Vagina (tissue), 2 donors: Measurements from ENCODE around the gene YWHAG. TPM values are rescaled to one million over a fixed set of nuclear protein-coding genes. Genes with fewer than 3 reads are reported as not detected.
"Not testable (repeated sequence)": the region's sequence is repeated elsewhere in the genome, so short reads cannot be mapped to it uniquely, and the experiment has no call there.

Experiments
- DNase-seq, 2 donors: peaks; one replicate each; pipeline ENCODE4 v3.0.0-alpha.2; 2017; ENCODE audit errors: extremely low spot score in 2 of 2
- H3K27ac ChIP-seq: fragments of 200-600 bp; sonication (generic); one replicate; pipeline ENCODE4 v1.5.1; 2019
- H3K27me3 ChIP-seq: fragments of 200-600 bp; sonication (generic); one replicate; pipeline ENCODE4 v1.5.1; 2019
- H3K36me3 ChIP-seq, 2 donors: fragments of 200-600 bp; sonication (generic); one replicate each; pipeline ENCODE4 v1.5.1; 2017 to 2019
- H3K4me1 ChIP-seq: fragments of 200-600 bp; sonication (generic); one replicate; pipeline ENCODE4 v1.5.1; 2019
- H3K4me3 ChIP-seq, 2 donors: fragments of 200-600 bp; sonication (generic); 1 replicate in 1 of 2; 2 replicates in 1 of 2; pipeline ENCODE4 v1.5.1; 2016 to 2019
- H3K9me3 ChIP-seq: fragments of 200-600 bp; sonication (generic); one replicate; pipeline ENCODE4 v1.5.1; 2019
- POLR2A ChIP-seq, 2 donors: fragments of 450-650 bp; IDR thresholded peaks; one replicate each; pipeline ENCODE4 v1.6.1; 2017; ENCODE audit warnings: antibody characterized with exemption in 2 of 2, mild to moderate bottlenecking in 2 of 2, moderate library complexity in 2 of 2
- POLR2AphosphoS5 ChIP-seq, 2 donors: sonication (generic); formaldehyde crosslinking; IDR thresholded peaks; one replicate each; pipeline ENCODE4 v1.9.0; 2017; ENCODE audit warnings: antibody characterized with exemption in 2 of 2, mild to moderate bottlenecking in 2 of 2, low read depth in 1 of 2; ENCODE audit not compliant: insufficient read depth in 1 of 2
- intact Hi-C: fragments of 100-400 bp; cut with DNase I; formaldehyde crosslinking; loops from one replicate; pipeline ENCODE4 v1.15.1; 2023
- total RNA-seq: library from RNA; depleted of rRNA; stranded (reverse); fragments of >200 nt; gene quantifications from one replicate; pipeline ENCODE4 v1.2.3, GENCODE V29; 2016
- TF ChIP-seq, protein P1 (sequence below), 3 experiments: fragments of 450-650 bp in 2 of 3; fragments of 200-600 bp in 1 of 3; sonication (generic) in 1 of 3; IDR thresholded peaks; one replicate each; pipeline ENCODE4 v1.5.1; 2017 to 2019; ENCODE audit warnings: antibody characterized with exemption in 3 of 3, mild to moderate bottlenecking in 2 of 3, moderate library complexity in 2 of 3

Gene YWHAG
- total RNA-seq, 1 donor from 2014 or later: 73.2 TPM

DNA sequence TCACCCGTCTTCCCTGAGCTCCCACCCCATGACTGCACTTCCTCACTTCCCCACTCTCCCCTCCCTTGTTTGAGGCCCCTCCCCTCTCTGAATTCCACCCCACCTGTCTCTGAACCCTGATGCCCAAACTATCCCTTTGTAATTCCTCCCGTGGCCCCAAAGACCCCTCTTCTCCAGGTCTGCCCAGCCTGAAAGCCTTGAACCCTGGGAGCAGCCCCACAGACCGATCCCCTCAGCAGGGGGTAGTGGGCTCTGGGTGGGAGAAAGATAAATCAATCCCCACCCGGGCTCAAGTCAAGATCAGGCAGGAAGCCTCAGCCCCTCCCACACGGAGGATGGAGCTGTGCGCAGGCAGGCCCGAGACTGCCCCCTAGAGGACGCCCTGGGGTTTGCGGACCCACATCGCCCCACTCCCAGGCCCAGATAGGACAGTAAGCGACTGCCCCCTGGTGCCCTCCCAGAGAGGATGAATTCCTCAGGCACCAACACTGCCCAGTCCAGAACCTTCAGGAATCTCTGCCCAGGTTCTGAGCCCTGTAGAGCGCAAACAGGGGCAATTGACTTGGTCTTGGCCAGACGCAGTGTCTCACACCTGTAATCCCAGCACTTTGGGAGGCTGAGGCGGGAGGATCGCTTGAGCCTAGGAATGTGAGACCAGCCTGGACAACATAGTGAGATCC is 44.6 kb downstream of the YWHAG start:
- DNase-seq: no peak
- Histone ChIP-seq H3K9me3 (no peaks in the 10 kb centered on the region), H3K4me3 (no peak overlapping the region), H3K27ac (peak overlapping the region; percentile 100), H3K4me1 (peaks cover 20% of the 10 kb centered on the region), H3K36me3 (no peaks in the 10 kb centered on the region), H3K27me3 (no peaks in the 10 kb centered on the region)
- intact Hi-C loops: loop anchor here (1.0 kb wide), 1 partner anchor 23 kb away; no protein-coding TSS in a partner anchor
- TF ChIP-seq POLR2AphosphoS5 (IDR thresholded peaks at IDR 0.05; ENCODE audit: insufficient read depth in 1 of 2, low read depth in 1 of 2): peak; percentile 66 to 92
- TF ChIP-seq, protein P1, sequence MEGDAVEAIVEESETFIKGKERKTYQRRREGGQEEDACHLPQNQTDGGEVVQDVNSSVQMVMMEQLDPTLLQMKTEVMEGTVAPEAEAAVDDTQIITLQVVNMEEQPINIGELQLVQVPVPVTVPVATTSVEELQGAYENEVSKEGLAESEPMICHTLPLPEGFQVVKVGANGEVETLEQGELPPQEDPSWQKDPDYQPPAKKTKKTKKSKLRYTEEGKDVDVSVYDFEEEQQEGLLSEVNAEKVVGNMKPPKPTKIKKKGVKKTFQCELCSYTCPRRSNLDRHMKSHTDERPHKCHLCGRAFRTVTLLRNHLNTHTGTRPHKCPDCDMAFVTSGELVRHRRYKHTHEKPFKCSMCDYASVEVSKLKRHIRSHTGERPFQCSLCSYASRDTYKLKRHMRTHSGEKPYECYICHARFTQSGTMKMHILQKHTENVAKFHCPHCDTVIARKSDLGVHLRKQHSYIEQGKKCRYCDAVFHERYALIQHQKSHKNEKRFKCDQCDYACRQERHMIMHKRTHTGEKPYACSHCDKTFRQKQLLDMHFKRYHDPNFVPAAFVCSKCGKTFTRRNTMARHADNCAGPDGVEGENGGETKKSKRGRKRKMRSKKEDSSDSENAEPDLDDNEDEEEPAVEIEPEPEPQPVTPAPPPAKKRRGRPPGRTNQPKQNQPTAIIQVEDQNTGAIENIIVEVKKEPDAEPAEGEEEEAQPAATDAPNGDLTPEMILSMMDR (IDR thresholded peaks at IDR 0.05): peak; percentile 100
- no peak for TF ChIP-seq POLR2A (IDR thresholded peaks at IDR 0.05)

DNA sequence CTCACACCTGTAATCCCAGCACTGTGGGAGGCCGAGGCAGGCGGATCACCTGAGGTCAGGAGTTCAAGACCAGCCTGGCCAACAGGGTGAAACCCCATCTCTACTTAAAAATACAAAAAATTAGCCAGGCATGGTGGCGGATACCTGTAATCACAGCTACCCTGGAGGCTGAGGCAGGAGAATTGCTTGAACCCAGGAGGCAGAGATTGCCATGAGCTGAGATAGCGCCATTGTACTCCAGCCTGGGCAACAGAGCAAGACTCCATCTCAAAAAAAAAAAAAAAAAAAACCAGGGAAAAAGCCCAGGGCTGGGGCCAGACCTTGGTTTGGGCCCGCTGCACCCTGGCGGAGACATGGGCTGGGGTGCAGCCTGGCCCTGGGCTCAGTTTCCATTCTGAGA is 47.0 kb downstream of the YWHAG start:
- H3K9me3 ChIP-seq, DNase-seq, H3K36me3 ChIP-seq, H3K27me3 ChIP-seq, H3K4me3 ChIP-seq, intact Hi-C loops: not testable (repeated sequence)
- Histone ChIP-seq H3K27ac (peak overlapping the region; percentile 100), H3K4me1 (peaks cover 16% of the 10 kb centered on the region)

DNA sequence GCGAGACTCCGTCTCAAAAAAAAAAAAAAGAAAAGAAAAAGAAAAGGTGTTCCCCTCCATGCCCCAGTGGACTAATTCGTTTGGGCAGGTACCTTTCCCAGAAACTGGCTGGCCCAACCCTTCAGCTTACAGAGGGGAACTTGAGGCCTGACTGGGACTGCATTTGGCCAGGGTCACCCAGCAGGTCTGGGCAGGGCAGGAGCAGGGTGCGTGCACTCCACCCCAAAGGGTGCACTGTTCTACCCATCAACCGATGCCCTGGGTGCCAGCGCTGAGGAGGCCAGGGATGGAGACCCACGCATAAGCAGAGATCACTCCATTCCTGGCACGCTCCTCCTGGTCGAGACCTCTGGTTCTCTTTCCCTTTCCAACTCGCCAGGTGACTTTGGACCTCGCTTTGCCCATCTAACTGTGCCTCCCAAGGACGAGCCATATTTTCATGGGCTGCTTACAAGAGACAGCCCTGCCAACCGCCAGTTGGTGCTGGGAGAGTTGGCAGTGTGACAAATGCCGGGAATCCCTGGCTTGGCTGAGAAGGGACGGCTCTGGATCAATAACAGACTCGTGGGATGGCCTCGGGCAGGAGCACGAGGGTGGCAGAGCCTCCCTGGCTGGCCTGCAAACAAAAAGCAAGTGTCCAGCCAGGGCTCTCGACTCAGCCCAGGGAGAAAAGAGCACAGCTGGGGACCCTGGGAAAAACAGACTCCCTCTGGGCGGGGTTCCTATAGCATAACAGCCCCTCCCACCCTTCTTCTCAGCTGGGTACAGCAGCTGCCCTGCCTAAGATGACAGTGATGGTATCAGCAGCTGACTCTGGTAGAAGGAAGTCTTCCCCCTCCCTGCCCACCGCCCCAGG is 48.5 kb downstream of the YWHAG start:
- Histone ChIP-seq H3K4me3 (no peak overlapping the region), H3K36me3 (no peaks in the 10 kb centered on the region), H3K9me3 (no peaks in the 10 kb centered on the region), H3K27me3 (no peaks in the 10 kb centered on the region), H3K4me1 (peaks cover 30% of the 10 kb centered on the region), H3K27ac (peak overlapping the region; percentile 100)
- intact Hi-C loops: no loop called here
- TF ChIP-seq POLR2AphosphoS5 (IDR thresholded peaks at IDR 0.05; ENCODE audit: insufficient read depth in 1 of 2, low read depth in 1 of 2) (peak in 1 of 2 donors; percentile 29), POLR2A (IDR thresholded peaks at IDR 0.05) (no peak)
- peak in 1 of 2 donors; percentile 86 for DNase-seq

DNA sequence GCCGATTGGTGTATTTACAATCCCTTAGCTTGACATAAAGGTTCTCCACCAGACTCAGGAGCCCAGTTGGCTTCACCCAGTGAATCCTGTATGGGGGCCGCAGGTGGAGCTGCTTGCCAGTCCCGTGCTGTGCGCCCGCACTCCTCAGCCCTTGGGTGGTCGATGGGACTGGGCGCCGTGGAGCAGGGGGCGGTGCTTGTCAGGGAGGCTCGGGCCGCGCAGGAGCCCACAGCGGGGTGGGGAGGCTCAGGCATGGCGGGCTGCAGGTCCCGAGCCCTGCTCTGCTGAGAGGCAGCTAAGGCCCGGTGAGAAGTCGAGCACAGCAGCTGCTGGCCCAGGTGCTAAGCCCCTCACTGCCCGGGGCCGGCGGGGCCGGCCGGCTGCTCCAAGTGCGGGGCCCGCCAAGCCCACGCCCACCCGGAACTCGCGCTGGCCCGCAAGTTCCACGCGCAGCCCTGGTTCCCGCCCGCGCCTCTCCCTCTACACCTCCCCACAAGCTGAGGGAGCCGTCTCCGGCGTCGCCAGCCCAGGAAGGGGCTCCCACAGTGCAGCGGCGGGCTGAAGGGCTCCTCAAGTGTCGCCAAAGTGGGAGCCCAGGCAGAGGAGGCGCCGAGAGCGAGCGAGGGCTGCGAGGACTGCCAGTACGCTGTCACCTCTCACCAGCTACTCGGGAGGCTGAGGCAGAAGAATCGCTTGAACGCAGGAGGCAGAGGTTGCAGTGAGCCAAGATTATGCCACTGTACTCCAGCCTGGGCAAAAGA is 49.3 kb downstream of the YWHAG start:
- peaks cover 39% of the 10 kb centered on the region for H3K4me1 ChIP-seq
- H3K27me3 ChIP-seq, H3K9me3 ChIP-seq, DNase-seq, H3K36me3 ChIP-seq, H3K4me3 ChIP-seq: not testable (repeated sequence)
- intact Hi-C loops: loop anchor here (2.0 kb wide), 1 partner anchor 133 kb away; no protein-coding TSS in a partner anchor
- peak overlapping the region; percentile 100 for H3K27ac ChIP-seq

DNA sequence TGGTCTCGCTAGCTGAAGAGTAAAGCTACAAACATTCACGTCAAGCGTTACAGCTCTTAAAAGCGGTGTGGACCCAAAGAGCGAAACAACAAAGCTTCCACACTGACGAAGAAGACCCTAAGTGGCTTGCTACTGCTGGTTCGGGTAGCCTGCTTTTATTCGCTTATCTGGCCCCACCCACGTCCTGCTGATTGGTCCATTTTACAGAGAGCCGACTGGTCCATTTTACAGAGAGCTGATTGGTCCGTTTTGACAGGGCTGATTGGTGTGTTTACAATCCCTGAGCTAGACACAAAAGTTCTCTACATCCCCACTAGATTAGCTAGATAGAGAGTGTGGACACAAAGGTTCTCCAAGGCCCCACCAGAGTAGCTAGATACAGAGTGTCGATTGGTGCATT is 49.9 kb downstream of the YWHAG start:
- H3K4me3 ChIP-seq, H3K27me3 ChIP-seq, H3K9me3 ChIP-seq, DNase-seq, H3K36me3 ChIP-seq: not testable (repeated sequence)
- H3K27ac ChIP-seq: peak overlapping the region; percentile 100
- H3K4me1 ChIP-seq: peaks cover 45% of the 10 kb centered on the region
- intact Hi-C loops: loop anchor here (2.0 kb wide), 1 partner anchor 132 kb away; no protein-coding TSS in a partner anchor

DNA sequence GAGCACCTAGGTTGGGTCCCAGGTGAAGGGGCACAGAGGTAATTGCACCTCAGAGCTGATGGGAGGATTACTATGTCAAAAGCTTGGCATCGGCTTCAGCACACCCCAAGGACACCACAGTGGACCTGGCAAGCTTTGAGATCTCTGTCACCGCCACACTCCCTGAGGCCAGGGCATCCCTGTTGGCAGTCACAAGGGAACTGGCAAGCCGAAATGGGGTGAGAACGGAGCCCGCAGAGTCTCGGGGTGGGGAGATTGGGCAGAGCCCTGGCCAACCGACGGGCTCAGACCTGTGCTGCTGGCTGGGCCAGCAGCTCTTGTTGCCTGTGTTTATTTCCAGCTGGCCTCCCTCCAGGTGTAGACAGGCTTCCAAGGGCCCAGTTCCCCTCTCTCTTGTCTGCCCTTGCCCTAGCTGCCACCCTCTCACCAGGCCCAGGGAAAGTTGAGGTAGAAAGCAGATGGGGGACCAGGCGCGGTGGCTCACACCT is 53.9 kb downstream of the YWHAG start:
- peaks cover 46% of the 10 kb centered on the region for H3K4me1 ChIP-seq
- no peaks in the 10 kb centered on the region for H3K9me3 ChIP-seq
- peak overlapping the region; percentile 84 to 90 for H3K4me3 ChIP-seq
- intact Hi-C loops: no loop called here
- peak in 1 of 2 donors; percentile 92 for DNase-seq
- peak; percentile 57 to 79 for TF ChIP-seq POLR2AphosphoS5 (IDR thresholded peaks at IDR 0.05; ENCODE audit: insufficient read depth in 1 of 2, low read depth in 1 of 2)
- TF ChIP-seq, protein P1 (IDR thresholded peaks at IDR 0.05): no peak
- peak overlapping the region; percentile 100 for H3K27ac ChIP-seq
- H3K36me3 ChIP-seq: peaks cover 0 to 6% of the 10 kb centered on the region in 2 donors
- H3K27me3 ChIP-seq: no peaks in the 10 kb centered on the region
